WTC11 (cell line): ENCODE data around the gene SPAG5. TPM values are rescaled to one million over a fixed set of nuclear protein-coding genes. Genes with fewer than 3 reads are reported as not detected.

Experiments used
- ATAC-seq: fragments of 200-7000 bp; cut with Tn5 transposase; 2 replicates; pipeline ENCODE4 v1.10.0; 2021; ENCODE audit warnings: mild to moderate bottlenecking, moderate library complexity
- CTCF ChIA-PET: fragments of 300-600 bp; sonication (Branson Sonifier 250); formaldehyde crosslinking; loops from one replicate; lab custom pipeline; 2021; ENCODE audit warnings: antibody characterized with exemption; lab: Charles Lee
- POLR2A ChIA-PET: fragments of 350-600 bp; sonication (Branson Sonifier 250); formaldehyde crosslinking; loops from one replicate; lab custom pipeline; 2021; ENCODE audit warnings: antibody characterized with exemption; lab: Charles Lee
- DNase-seq: peaks from one replicate; pipeline ENCODE4 v3.0.0; 2021; ENCODE audit warnings: low spot score
- H3K27ac Mint-ChIP-seq: 2 replicates; pipeline ENCODE4 v1.8.0; 2021; ENCODE audit warnings: mixed read lengths
- H3K27me3 Mint-ChIP-seq: 2 replicates; pipeline ENCODE4 v1.8.0; 2021; ENCODE audit warnings: low read depth, mild to moderate bottlenecking, moderate library complexity, mixed read lengths
- H3K36me3 Mint-ChIP-seq: 2 replicates; pipeline ENCODE4 v1.8.0; 2021; ENCODE audit warnings: mixed read lengths
- H3K4me1 Mint-ChIP-seq: 2 replicates; pipeline ENCODE4 v1.8.0; 2022; ENCODE audit warnings: mixed read lengths
- H3K4me3 Mint-ChIP-seq: 2 replicates; pipeline ENCODE4 v1.8.0; 2021; ENCODE audit warnings: mild to moderate bottlenecking, moderate library complexity, mixed read lengths
- H3K9me3 Mint-ChIP-seq: 2 replicates; pipeline ENCODE4 v1.8.0; 2021; ENCODE audit warnings: mixed read lengths
- ATF6 ChIP-seq: sonication (generic); formaldehyde crosslinking; IDR thresholded peaks from 2 replicates; pipeline ENCODE4 v1.8.1; 2023; ENCODE audit warnings: mild to moderate bottlenecking, missing genetic modification reagents
- E2F4 ChIP-seq: sonication (generic); formaldehyde crosslinking; IDR thresholded peaks from 2 replicates; pipeline ENCODE4 v1.8.1; 2022; ENCODE audit warnings: low read depth, mild to moderate bottlenecking, moderate library complexity, missing genetic modification reagents, borderline replicate concordance
- IRF1 ChIP-seq: sonication (generic); formaldehyde crosslinking; IDR thresholded peaks from 2 replicates; pipeline ENCODE4 v1.8.0; 2023; ENCODE audit warnings: missing genetic modification reagents
- NR3C1 ChIP-seq: sonication (generic); formaldehyde crosslinking; conservative IDR thresholded peaks from 2 replicates; pipeline ENCODE4 v1.8.1; 2023; ENCODE audit warnings: low read depth, mild to moderate bottlenecking, missing genetic modification reagents
- PRRX2 ChIP-seq: fragments of 250-450 bp; sonication (Bioruptor Pico); IDR thresholded peaks from 2 replicates; pipeline ENCODE4 v1.8.0; 2021; ENCODE audit warnings: mild to moderate bottlenecking
- RELA ChIP-seq: sonication (generic); formaldehyde crosslinking; IDR thresholded peaks from 2 replicates; pipeline ENCODE4 v1.8.1; 2022; ENCODE audit warnings: missing genetic modification reagents, mild to moderate bottlenecking, borderline replicate concordance
- TCF7 ChIP-seq: sonication (generic); formaldehyde crosslinking; IDR thresholded peaks from 2 replicates; pipeline ENCODE4 v1.8.0; 2022; ENCODE audit warnings: mild to moderate bottlenecking, low read depth, missing genetic modification reagents, moderate library complexity
- TP53 ChIP-seq: sonication (generic); formaldehyde crosslinking; IDR thresholded peaks from 2 replicates; pipeline ENCODE4 v1.8.1; 2023; ENCODE audit warnings: mild to moderate bottlenecking, missing genetic modification reagents
- ZNF121 ChIP-seq: sonication (generic); formaldehyde crosslinking; IDR thresholded peaks from 2 replicates; pipeline ENCODE4 v1.8.0; 2023; ENCODE audit warnings: missing genetic modification reagents
- ZNF281 ChIP-seq: sonication (generic); formaldehyde crosslinking; IDR thresholded peaks from 2 replicates; pipeline ENCODE4 v1.8.0; 2023; ENCODE audit warnings: mild to moderate bottlenecking, missing genetic modification reagents
- ZNF416 ChIP-seq: fragments of 250-450 bp; sonication (Bioruptor Pico); IDR thresholded peaks from 2 replicates; pipeline ENCODE4 v1.9.0; 2021; ENCODE audit warnings: mild to moderate bottlenecking, inconsistent platforms
- ZNF512 ChIP-seq: sonication (generic); formaldehyde crosslinking; IDR thresholded peaks from 2 replicates; pipeline ENCODE4 v1.8.1; 2022; ENCODE audit warnings: missing genetic modification reagents, borderline replicate concordance
- ZNF532 ChIP-seq: fragments of 250-450 bp; sonication (Bioruptor Pico); IDR thresholded peaks from 2 replicates; pipeline ENCODE4 v1.9.0; 2021; ENCODE audit warnings: mild to moderate bottlenecking, borderline replicate concordance
- total RNA-seq: library from RNA; stranded (reverse); gene quantifications from 3 replicates; pipeline ENCODE4 v1.2.3, GENCODE V29; 2021

The SPAG5 gene
- total RNA-seq, 1 experiment from 2014 or later: 146 TPM

GRCh38 chr17:28599311-28600184, 723 bp upstream of the SPAG5 start (continued):
- TF ChIP-seq ZNF532 (CRISPR knock-in tag): no peak

- peaks cover 16% of the 10 kb centered on the region for H3K4me1 Mint-ChIP-seq
- H3K27me3 Mint-ChIP-seq: peaks cover 4% of the 10 kb centered on the region
- TF ChIP-seq ZNF281 (CRISPR knock-in tag): no peak
- TF ChIP-seq IRF1 (CRISPR knock-in tag): no peak
- no peak for TF ChIP-seq PRRX2
- no peak for TF ChIP-seq ZNF121 (CRISPR knock-in tag)
- TF ChIP-seq ATF6 (CRISPR knock-in tag): no peak
- TF ChIP-seq E2F4: no peak
- no peak for TF ChIP-seq ZNF416 (CRISPR knock-in tag)
- no peak for TF ChIP-seq RELA (CRISPR knock-in tag)
- no peak for TF ChIP-seq TP53
- TF ChIP-seq NR3C1: no peak
- no peak for TF ChIP-seq ZNF512
- TF ChIP-seq TCF7 (CRISPR knock-in tag): no peak
- ChIA-PET CTCF (interaction anchor here (1.2 kb wide), 1 partner anchor 14 kb away, joined by 4 read pairs; no protein-coding TSS in a partner anchor), POLR2A (interaction anchor here (0.7 kb wide), 1 partner anchor 22 kb away, joined by 3 read pairs; the partner anchor contains the start of gene ALDOC)
- peaks cover 19% of the 10 kb centered on the region for H3K36me3 Mint-ChIP-seq
- no peak for DNase-seq
- ATAC-seq: peak; percentile 18
- H3K4me3 Mint-ChIP-seq: peak overlapping the region; percentile 94
- no peaks in the 10 kb centered on the region for H3K9me3 Mint-ChIP-seq
- peak overlapping the region; percentile 90 for H3K27ac Mint-ChIP-seq
Measured at GRCh38 chr17:28598389-28598788, 436 bp downstream of the SPAG5 start.
